HEK293 (cell line): Measurements from ENCODE around the gene FMN1.

Experiments used
- CTCF ChIA-PET: fragments of 350-600 bp; formaldehyde crosslinking; extraction: SDS; loops from one replicate; lab custom pipeline; 2021; ENCODE audit warnings: antibody characterized with exemption; lab: Yijun Ruan, JAX
- POLR2A ChIA-PET: fragments of 300-600 bp; formaldehyde crosslinking; extraction: SDS; loops from one replicate; lab custom pipeline; 2020; ENCODE audit warnings: antibody characterized with exemption, inconsistent platforms; lab: Yijun Ruan, JAX
- H3K27ac ChIP-seq: fragments of 200-500 bp; sonication (Bioruptor generic); 2 replicates; pipeline ENCODE4 v1.5.1; 2014; ENCODE audit warnings: low read depth, low read length, control low read depth, inconsistent platforms; ENCODE audit errors: extremely low read depth
- H3K36me3 ChIP-seq, 2 experiments: fragments of 200-500 bp in 1 of 2; sonication (Bioruptor generic) in 1 of 2; 1 replicate in 1 of 2; 2 replicates in 1 of 2; pipeline ENCODE4 v1.5.1; 2014 to 2017; ENCODE audit warnings: inconsistent platforms in 2 of 2, low read length in 2 of 2; ENCODE audit not compliant: control insufficient read depth in 2 of 2, insufficient read depth in 1 of 2
- H3K4me1 ChIP-seq: fragments of 200-500 bp; sonication (Bioruptor generic); 2 replicates; pipeline ENCODE4 v1.5.1; 2014; ENCODE audit warnings: mild to moderate bottlenecking, low read length, inconsistent platforms; ENCODE audit not compliant: control insufficient read depth, insufficient read depth
- H3K4me3 ChIP-seq: 2 replicates; pipeline ENCODE4 v1.5.1; 2011; ENCODE audit warnings: low read depth, mild to moderate bottlenecking, control low read depth, low read length, moderate library complexity
- H3K9me3 ChIP-seq: fragments of 200-500 bp; sonication (Bioruptor generic); 2 replicates; pipeline ENCODE4 v1.5.1; 2014; ENCODE audit warnings: low read depth, low read length, inconsistent platforms; ENCODE audit not compliant: control insufficient read depth, insufficient read depth
- HOXC10 ChIP-seq: sonication (generic); formaldehyde crosslinking; IDR thresholded peaks from 2 replicates; pipeline ENCODE4 v1.8.1; 2023; ENCODE audit warnings: mild to moderate bottlenecking, missing genetic modification reagents
- MYNN ChIP-seq: fragments of 450-650 bp; formaldehyde crosslinking; IDR thresholded peaks from 2 replicates; pipeline ENCODE4 v1.5.1; 2016; ENCODE audit warnings: missing biosample characterization, missing genetic modification characterization, borderline replicate concordance
- RBAK ChIP-seq: fragments of 450-650 bp; formaldehyde crosslinking; IDR thresholded peaks from 2 replicates; pipeline ENCODE4 v1.5.1; 2016; ENCODE audit warnings: missing biosample characterization, missing genetic modification characterization
- ZIC2 ChIP-seq: fragments of 450-650 bp; formaldehyde crosslinking; IDR thresholded peaks from 2 replicates; pipeline ENCODE4 v1.5.1; 2016; ENCODE audit warnings: missing biosample characterization, missing genetic modification characterization
- ZNF133 ChIP-seq: fragments of 450-650 bp; formaldehyde crosslinking; IDR thresholded peaks from 2 replicates; pipeline ENCODE4 v1.5.1; 2016; ENCODE audit warnings: missing biosample characterization, missing genetic modification characterization
- ZNF140 ChIP-seq: fragments of 450-650 bp; formaldehyde crosslinking; IDR thresholded peaks from 2 replicates; pipeline ENCODE4 v1.5.1; 2016; ENCODE audit warnings: missing biosample characterization, missing genetic modification characterization
- ZNF324 ChIP-seq: fragments of 450-650 bp; formaldehyde crosslinking; IDR thresholded peaks from 2 replicates; pipeline ENCODE4 v1.5.1; 2016; ENCODE audit warnings: missing biosample characterization, missing genetic modification characterization
- ZNF555 ChIP-seq: fragments of 450-650 bp; formaldehyde crosslinking; conservative IDR thresholded peaks from 2 replicates; pipeline ENCODE4 v1.5.1; 2017; ENCODE audit warnings: missing biosample characterization, mild to moderate bottlenecking, missing genetic modification characterization, inconsistent platforms
- ZNF621 ChIP-seq: fragments of 450-650 bp; formaldehyde crosslinking; IDR thresholded peaks from 2 replicates; pipeline ENCODE4 v1.5.1; 2017; ENCODE audit warnings: missing biosample characterization, missing genetic modification characterization
- ZNF664 ChIP-seq: fragments of 450-650 bp; formaldehyde crosslinking; IDR thresholded peaks from 2 replicates; pipeline ENCODE4 v1.5.1; 2016; ENCODE audit warnings: missing biosample characterization, missing genetic modification characterization
- ZNF791 ChIP-seq: fragments of 450-650 bp; formaldehyde crosslinking; IDR thresholded peaks from 2 replicates; pipeline ENCODE4 v1.5.1; 2016; ENCODE audit warnings: missing biosample characterization, missing genetic modification characterization
- TF ChIP-seq, protein P1 (sequence below): fragments of 450-650 bp; formaldehyde crosslinking; IDR thresholded peaks from 2 replicates; pipeline ENCODE4 v1.5.1; 2016; ENCODE audit warnings: missing biosample characterization, missing genetic modification characterization
- TF ChIP-seq, protein P2 (sequence below): fragments of 450-650 bp; formaldehyde crosslinking; optimal IDR thresholded peaks from 2 replicates; pipeline ENCODE3; 2016; ENCODE audit warnings: missing biosample characterization, mild to moderate bottlenecking, missing genetic modification characterization
- TF ChIP-seq, protein P3 (sequence below): fragments of 450-650 bp; formaldehyde crosslinking; IDR thresholded peaks from 2 replicates; pipeline ENCODE4 v1.5.1; 2017; ENCODE audit warnings: missing biosample characterization, missing genetic modification characterization
- TF ChIP-seq, protein P4 (sequence below): IDR thresholded peaks from 2 replicates; pipeline ENCODE4 v1.6.1; 2011; ENCODE audit warnings: mild to moderate bottlenecking, low read depth, low read length, borderline replicate concordance
- TF ChIP-seq, protein P5 (sequence below): fragments of 450-650 bp; IDR thresholded peaks from 2 replicates; pipeline ENCODE4 v1.5.1; 2018; ENCODE audit warnings: missing biosample characterization, mild to moderate bottlenecking, missing genetic modification characterization
- TF ChIP-seq, protein P6 (sequence below): fragments of 450-650 bp; formaldehyde crosslinking; IDR thresholded peaks from 2 replicates; pipeline ENCODE4 v1.5.1; 2016; ENCODE audit warnings: missing biosample characterization, missing genetic modification characterization

Gene FMN1

DNA sequence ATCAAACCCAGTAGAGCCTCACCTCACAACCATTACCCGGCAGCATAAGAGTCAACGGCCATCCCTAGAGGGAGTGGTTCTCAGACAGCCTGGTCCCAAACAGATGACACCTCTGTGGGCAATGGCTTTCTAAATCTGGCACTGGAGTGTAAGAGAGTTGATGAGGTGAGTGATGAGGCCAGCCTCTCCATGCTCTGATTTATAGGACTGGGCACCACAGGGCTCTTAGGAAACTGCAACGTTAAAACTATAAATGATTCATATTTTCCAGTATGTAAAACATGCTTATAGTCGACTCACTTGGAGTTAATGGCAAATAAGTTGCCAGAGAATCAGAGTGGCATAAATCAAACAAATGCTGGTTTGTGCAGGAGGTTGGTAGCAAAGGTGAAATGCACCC lies 289.0 kb downstream of the FMN1 start (continued):
- TF ChIP-seq, protein P1, sequence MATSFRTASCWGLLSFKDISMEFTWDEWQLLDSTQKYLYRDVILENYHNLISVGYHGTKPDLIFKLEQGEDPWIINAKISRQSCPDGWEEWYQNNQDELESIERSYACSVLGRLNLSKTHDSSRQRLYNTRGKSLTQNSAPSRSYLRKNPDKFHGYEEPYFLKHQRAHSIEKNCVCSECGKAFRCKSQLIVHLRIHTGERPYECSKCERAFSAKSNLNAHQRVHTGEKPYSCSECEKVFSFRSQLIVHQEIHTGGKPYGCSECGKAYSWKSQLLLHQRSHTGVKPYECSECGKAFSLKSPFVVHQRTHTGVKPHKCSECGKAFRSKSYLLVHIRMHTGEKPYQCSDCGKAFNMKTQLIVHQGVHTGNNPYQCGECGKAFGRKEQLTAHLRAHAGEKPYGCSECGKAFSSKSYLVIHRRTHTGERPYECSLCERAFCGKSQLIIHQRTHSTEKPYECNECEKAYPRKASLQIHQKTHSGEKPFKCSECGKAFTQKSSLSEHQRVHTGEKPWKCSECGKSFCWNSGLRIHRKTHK = no peak
- TF ChIP-seq ZNF791 (no peak), ZNF621 (tag by site-specific recombination) (no peak)

DNA sequence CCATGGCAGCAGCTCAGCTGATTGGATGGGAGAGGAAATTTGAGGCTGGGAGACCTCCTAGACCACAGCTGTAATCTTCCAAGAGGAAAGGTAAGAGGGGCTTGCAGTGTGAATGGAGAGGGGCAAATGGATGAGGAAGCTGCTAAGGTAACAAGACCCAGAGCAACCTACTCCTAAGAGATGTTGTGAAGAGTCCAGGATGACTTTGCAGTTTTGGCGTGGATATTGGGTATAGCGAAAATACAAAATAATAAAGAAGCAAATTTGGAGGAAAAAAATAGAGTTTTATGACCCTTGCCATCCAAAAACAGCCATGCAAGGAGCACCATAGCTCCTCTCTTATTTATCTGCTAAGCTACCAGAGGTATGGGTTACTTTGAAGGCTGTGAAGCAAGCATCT lies 290.1 kb downstream of the FMN1 start:
- TF ChIP-seq, protein P2, sequence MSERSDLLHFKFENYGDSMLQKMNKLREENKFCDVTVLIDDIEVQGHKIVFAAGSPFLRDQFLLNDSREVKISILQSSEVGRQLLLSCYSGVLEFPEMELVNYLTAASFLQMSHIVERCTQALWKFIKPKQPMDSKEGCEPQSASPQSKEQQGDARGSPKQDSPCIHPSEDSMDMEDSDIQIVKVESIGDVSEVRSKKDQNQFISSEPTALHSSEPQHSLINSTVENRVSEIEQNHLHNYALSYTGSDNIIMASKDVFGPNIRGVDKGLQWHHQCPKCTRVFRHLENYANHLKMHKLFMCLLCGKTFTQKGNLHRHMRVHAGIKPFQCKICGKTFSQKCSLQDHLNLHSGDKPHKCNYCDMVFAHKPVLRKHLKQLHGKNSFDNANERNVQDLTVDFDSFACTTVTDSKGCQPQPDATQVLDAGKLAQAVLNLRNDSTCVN (tag by site-specific recombination) = no peak
- TF ChIP-seq, protein P3, sequence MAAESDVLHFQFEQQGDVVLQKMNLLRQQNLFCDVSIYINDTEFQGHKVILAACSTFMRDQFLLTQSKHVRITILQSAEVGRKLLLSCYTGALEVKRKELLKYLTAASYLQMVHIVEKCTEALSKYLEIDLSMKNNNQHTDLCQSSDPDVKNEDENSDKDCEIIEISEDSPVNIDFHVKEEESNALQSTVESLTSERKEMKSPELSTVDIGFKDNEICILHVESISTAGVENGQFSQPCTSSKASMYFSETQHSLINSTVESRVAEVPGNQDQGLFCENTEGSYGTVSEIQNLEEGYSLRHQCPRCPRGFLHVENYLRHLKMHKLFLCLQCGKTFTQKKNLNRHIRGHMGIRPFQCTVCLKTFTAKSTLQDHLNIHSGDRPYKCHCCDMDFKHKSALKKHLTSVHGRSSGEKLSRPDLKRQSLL = no peak
- TF ChIP-seq ZIC2 (tag by site-specific recombination) (no peak), ZNF133 (no peak), ZNF140 (tag by site-specific recombination) (no peak), RBAK (tag by site-specific recombination) (no peak), MYNN (tag by site-specific recombination) (no peak), ZNF664 (tag by site-specific recombination) (no peak), HOXC10 (no peak), ZNF555 (tag by site-specific recombination) (no peak), ZNF324 (tag by site-specific recombination) (no peak)
- TF ChIP-seq, protein P4, sequence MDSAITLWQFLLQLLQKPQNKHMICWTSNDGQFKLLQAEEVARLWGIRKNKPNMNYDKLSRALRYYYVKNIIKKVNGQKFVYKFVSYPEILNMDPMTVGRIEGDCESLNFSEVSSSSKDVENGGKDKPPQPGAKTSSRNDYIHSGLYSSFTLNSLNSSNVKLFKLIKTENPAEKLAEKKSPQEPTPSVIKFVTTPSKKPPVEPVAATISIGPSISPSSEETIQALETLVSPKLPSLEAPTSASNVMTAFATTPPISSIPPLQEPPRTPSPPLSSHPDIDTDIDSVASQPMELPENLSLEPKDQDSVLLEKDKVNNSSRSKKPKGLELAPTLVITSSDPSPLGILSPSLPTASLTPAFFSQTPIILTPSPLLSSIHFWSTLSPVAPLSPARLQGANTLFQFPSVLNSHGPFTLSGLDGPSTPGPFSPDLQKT = no peak
- TF ChIP-seq, protein P5, sequence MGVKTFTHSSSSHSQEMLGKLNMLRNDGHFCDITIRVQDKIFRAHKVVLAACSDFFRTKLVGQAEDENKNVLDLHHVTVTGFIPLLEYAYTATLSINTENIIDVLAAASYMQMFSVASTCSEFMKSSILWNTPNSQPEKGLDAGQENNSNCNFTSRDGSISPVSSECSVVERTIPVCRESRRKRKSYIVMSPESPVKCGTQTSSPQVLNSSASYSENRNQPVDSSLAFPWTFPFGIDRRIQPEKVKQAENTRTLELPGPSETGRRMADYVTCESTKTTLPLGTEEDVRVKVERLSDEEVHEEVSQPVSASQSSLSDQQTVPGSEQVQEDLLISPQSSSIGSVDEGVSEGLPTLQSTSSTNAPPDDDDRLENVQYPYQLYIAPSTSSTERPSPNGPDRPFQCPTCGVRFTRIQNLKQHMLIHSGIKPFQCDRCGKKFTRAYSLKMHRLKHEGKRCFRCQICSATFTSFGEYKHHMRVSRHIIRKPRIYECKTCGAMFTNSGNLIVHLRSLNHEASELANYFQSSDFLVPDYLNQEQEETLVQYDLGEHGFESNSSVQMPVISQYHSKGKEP (tag by site-specific recombination) = no peak
- TF ChIP-seq, protein P6, sequence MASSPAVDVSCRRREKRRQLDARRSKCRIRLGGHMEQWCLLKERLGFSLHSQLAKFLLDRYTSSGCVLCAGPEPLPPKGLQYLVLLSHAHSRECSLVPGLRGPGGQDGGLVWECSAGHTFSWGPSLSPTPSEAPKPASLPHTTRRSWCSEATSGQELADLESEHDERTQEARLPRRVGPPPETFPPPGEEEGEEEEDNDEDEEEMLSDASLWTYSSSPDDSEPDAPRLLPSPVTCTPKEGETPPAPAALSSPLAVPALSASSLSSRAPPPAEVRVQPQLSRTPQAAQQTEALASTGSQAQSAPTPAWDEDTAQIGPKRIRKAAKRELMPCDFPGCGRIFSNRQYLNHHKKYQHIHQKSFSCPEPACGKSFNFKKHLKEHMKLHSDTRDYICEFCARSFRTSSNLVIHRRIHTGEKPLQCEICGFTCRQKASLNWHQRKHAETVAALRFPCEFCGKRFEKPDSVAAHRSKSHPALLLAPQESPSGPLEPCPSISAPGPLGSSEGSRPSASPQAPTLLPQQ = no peak
- H3K4me3 ChIP-seq = no peak overlapping the region
- H3K27ac ChIP-seq = no peak overlapping the region
- no peaks in the 10 kb centered on the region for H3K4me1 ChIP-seq
- no peaks in the 10 kb centered on the region for H3K9me3 ChIP-seq
- ChIA-PET CTCF (interaction anchor here (1.1 kb wide), 1 partner anchor 117 kb away, joined by 3 read pairs; no protein-coding TSS in a partner anchor), POLR2A (no interaction called here)
- no peaks in the 10 kb centered on the region for H3K36me3 ChIP-seq
